GM12891 (cell line): Measurements from ENCODE around the gene SNX7.
A peak's percentile ranks its signal among the peaks of the same experiment; 100 is the strongest.

Experiments used
- DNase-seq: peaks from one replicate; pipeline ENCODE4 v3.0.0; 2011; ENCODE audit warnings: low spot score; ENCODE audit not compliant: insufficient read length
- FAIRE-seq: peaks from 2 replicates; lab custom pipeline; 2011; peaks lifted over from hg19 to GRCh38; lab: Jason Lieb, UNC
- PAX5 ChIP-seq: IDR thresholded peaks from 2 replicates; pipeline ENCODE4 v1.6.1; 2011; ENCODE audit warnings: low read length, moderate library complexity, mild to moderate bottlenecking; ENCODE audit not compliant: insufficient read depth, severe bottlenecking
- POLR2A ChIP-seq: IDR thresholded peaks from 2 replicates; pipeline ENCODE4 v1.6.1; 2011; ENCODE audit warnings: low read depth, low read length, control low read depth
- POLR2AphosphoS5 ChIP-seq: IDR thresholded peaks from 2 replicates; pipeline ENCODE4 v1.6.1; 2011; ENCODE audit warnings: low read depth, low read length, control low read depth
- POU2F2 ChIP-seq: IDR thresholded peaks from 2 replicates; pipeline ENCODE4 v1.6.1; 2011; ENCODE audit warnings: low read depth, mild to moderate bottlenecking, control low read depth, low read length, moderate library complexity
- SPI1 ChIP-seq: IDR thresholded peaks from 2 replicates; pipeline ENCODE4 v1.6.1; 2011; ENCODE audit warnings: low read depth, low read length, control low read depth
- TAF1 ChIP-seq: IDR thresholded peaks from 2 replicates; pipeline ENCODE4 v1.6.1; 2011; ENCODE audit warnings: low read depth, low read length, control low read depth

The SNX7 gene

DNA sequence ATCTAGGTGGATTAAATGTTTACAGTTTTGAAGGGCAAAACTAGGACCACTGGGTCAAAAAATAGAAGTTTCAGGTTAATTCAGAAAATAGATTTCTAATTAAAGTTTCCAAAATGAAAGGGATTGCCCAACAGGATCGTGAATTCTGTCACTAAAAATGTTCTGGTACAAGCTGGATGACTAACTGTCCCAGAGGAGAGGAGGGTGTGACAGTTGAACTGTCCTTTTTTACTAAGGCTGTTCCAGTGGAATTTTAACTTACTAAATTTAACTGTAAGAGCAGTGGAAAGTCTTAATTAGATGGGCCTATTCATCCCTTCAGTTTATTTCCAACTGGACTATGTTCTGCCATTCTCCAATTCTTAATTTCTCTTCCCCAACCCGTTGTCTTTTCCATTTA lies 7.2 kb downstream of the SNX7 start:
- FAIRE-seq (no peak), DNase-seq (no peak)
- TF ChIP-seq POLR2A (no peak), SPI1 (no peak), POU2F2 (no peak), POLR2AphosphoS5 (no peak), PAX5 (no peak), TAF1 (no peak)

DNA sequence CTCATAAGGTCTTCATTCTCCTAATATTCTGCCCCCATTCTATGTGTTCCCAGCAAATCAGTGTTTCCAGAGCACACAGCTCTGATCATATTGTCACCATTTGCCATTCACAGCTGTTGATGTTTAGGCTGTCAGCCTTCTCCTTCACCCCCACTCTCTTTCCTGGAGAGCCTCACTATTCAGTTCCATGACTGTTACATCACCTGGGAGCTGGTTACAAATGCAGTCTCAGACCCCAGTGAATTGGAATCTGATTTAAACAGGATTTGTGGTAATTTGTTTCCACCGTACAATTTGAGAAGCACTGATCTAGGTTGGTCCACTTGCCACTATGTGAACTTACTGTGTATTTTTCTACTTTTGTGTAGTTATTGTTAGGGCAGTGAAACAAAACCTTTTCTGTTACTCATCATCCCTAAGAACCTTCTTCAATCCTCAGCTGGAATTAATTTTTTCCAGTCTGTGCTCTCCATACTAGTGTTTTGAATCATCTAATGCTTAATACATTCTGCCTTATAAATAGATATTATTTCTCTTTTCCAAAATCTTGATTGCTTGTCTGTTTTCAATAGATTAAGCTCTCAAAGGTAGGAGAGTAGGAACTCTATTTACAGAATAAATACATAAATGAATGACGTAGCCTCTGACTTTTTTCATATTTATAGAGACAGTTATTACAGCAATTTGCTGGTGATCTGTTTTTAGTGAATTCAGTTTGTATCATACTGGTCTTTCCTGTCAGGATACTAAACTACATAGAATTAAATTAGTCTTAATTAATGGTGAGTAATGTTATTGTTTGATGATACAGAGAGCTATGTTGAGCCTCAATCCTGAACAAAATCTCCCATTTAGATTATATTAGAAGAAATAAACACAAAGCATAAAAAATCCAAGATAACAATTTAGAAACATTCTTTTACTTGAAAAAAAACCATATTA lies 8.1 kb downstream of the SNX7 start:
- DNase-seq (no peak), FAIRE-seq (no peak)
- TF ChIP-seq PAX5 (no peak), SPI1 (no peak), TAF1 (no peak), POLR2A (no peak), POLR2AphosphoS5 (no peak), POU2F2 (no peak)

DNA sequence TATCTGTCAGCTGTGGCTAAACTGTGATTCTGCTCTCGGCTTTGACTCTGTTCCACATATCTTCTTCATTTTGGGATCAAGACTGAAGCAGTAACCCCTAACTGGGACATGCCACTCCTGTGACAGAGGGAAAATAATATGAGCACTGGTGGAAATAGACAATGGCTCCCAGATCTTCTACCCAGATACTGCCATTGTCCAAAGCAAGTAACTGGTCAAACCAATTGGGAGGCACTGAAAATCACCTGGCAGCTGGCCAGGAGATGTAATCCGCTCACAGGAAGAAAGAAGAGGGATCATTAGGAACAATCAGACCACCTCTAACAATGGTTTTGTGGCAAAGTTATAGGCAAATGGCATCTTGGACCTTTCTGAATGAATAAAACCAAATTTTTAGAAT lies 10.7 kb downstream of the SNX7 start:
- TF ChIP-seq POU2F2 (no peak), PAX5 (no peak), POLR2A (no peak), POLR2AphosphoS5 (no peak), SPI1 (no peak), TAF1 (no peak)
- no peak for DNase-seq
- no peak for FAIRE-seq

- TF ChIP-seq SPI1 (no peak), POLR2AphosphoS5 (no peak), PAX5 (no peak), POU2F2 (no peak), POLR2A (no peak), TAF1 (no peak)
- DNase-seq (no peak), FAIRE-seq (no peak)
Measured at GRCh38 chr1:98674075-98674781, 12.7 kb downstream of the SNX7 start.

GRCh38 chr1:98675282-98675681 lies 13.8 kb downstream of the SNX7 start:
- FAIRE-seq (no peak), DNase-seq (no peak)
- TF ChIP-seq SPI1, result no peak
- TF ChIP-seq POLR2AphosphoS5, result no peak
- TF ChIP-seq TAF1, result no peak
- TF ChIP-seq PAX5, result no peak
- no peak for TF ChIP-seq POLR2A
- no peak for TF ChIP-seq POU2F2

- no peak for DNase-seq
- FAIRE-seq, result no peak
- no peak for TF ChIP-seq POU2F2
- no peak for TF ChIP-seq PAX5
- TF ChIP-seq TAF1, result no peak
- no peak for TF ChIP-seq POLR2AphosphoS5
- TF ChIP-seq POLR2A, result no peak
- no peak for TF ChIP-seq SPI1
Measured at GRCh38 chr1:98677288-98677687, 15.8 kb downstream of the SNX7 start.

GRCh38 chr1:98681812-98682211 lies 20.3 kb downstream of the SNX7 start:
- DNase-seq (no peak), FAIRE-seq (no peak)
- no peak for TF ChIP-seq SPI1
- TF ChIP-seq TAF1, result no peak
- TF ChIP-seq PAX5, result no peak

GRCh38 chr1:98688110-98688739 lies 26.7 kb downstream of the SNX7 start:
- TF ChIP-seq POU2F2 (no peak), SPI1 (peak; percentile 61; the same call in 1 of the 2 replicates)
- FAIRE-seq, result no peak
- DNase-seq, result no peak

DNA sequence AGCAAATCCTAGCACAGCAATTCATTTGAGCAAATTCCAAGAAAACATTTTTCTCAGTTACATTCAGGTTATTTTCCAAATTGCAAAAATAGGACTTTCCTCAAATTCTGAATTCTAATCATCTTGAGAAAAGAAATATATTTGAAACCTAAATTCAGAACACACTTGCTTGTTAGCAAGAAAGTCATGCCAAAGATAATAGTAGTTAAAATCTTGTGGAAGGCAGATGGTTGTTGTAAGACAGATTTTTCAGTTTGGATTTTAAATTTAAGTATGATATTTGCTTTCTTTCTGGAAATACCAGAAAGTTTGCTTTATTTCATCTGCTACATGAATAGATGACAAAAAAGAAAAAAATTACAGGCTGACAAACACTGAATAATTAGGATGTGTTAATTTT lies 29.1 kb downstream of the SNX7 start:
- no peak for FAIRE-seq
- no peak for DNase-seq
- TF ChIP-seq POLR2A (no peak), TAF1 (no peak), POLR2AphosphoS5 (no peak), SPI1 (no peak), PAX5 (no peak), POU2F2 (no peak)

DNA sequence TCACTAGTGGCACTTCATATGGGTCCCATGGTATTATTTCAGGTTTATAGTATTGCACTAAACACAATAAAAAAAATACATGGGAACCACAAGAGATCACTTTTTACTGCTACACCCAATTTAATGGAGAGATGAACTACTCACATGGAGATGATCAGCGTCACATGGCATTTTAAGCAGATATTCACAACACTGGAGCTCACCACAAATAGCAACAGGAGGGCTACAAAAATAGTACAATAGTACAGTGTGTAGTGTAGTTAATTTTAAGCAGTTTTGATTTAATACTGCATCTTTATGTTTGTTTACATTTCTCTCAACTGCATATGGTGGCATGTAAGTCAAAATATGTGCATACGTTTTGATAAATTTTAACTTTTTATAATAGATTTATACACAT lies 31.0 kb downstream of the SNX7 start:
- FAIRE-seq (no peak), DNase-seq (no peak)
- TF ChIP-seq POLR2AphosphoS5 (no peak), POLR2A (no peak), SPI1 (no peak), TAF1 (no peak), PAX5 (no peak), POU2F2 (no peak)

DNA sequence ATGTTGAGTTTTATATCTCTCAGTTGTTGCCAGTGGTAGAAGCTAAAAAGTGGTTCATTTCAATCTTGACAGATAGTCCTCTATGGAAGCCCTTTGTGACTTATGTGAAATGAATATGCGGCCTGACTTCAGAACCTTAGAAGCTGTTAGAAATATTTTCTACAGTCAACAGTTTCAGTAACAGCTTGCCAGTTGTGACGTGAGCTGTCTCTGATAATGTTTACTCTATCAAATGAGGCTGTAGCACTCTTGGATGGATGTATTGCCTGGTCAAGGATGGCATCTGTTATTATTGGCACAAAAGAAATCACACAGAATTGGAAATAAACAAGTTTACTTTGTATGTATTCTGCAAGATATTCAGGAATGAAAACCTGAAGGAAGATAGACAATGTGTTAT lies 31.9 kb downstream of the SNX7 start:
- FAIRE-seq, result no peak
- DNase-seq, result no peak
- no peak for TF ChIP-seq POLR2AphosphoS5
- TF ChIP-seq TAF1, result no peak
- TF ChIP-seq SPI1, result no peak
- no peak for TF ChIP-seq PAX5
- no peak for TF ChIP-seq POU2F2
- TF ChIP-seq POLR2A, result no peak
